Upper lobe of left lung (tissue), 4 donors: ENCODE measurements around the gene PDE4D.

Experiments used
- CTCF ChIP-seq, 6 experiments: fragments of 450-650 bp in 4 of 6; fragments of 200-600 bp in 2 of 6; sonication (generic) in 2 of 6; IDR thresholded peaks; one replicate each; pipeline ENCODE4 v1.5.1; 2016 to 2019; ENCODE audit warnings: antibody characterized with exemption in 6 of 6
- POLR2A ChIP-seq, 4 donors: fragments of 450-650 bp; IDR thresholded peaks; one replicate each; pipeline ENCODE4 v1.5.1; 2016 to 2017; ENCODE audit warnings: antibody characterized with exemption in 4 of 4, mild to moderate bottlenecking in 2 of 4
- POLR2AphosphoS5 ChIP-seq, 2 donors: sonication (generic); formaldehyde crosslinking; IDR thresholded peaks; one replicate each; pipeline ENCODE4 v1.5.1; 2017; ENCODE audit warnings: antibody characterized with exemption in 2 of 2

- TF ChIP-seq CTCF (IDR thresholded peaks at IDR 0.05) = no peak
- no peak for TF ChIP-seq POLR2A (IDR thresholded peaks at IDR 0.05)
- TF ChIP-seq POLR2AphosphoS5 (IDR thresholded peaks at IDR 0.05) = no peak
Observed at GRCh38 chr5:59358005-59358861, 535.3 kb downstream of the PDE4D start.
